Right ventricle myocardium superior (tissue), 1 donor: ENCODE data around the gene HBZ. TPM values are rescaled to one million over a fixed set of nuclear protein-coding genes. Genes with fewer than 3 reads are reported as not detected.
"Not testable (repeated sequence)": the region's sequence is repeated elsewhere in the genome, so short reads cannot be mapped to it uniquely, and the experiment has no call there.

Experiments used
- ATAC-seq: fragments of 200-7000 bp; cut with Tn5 transposase; one replicate; pipeline ENCODE4 v1.9.1; 2020; ENCODE audit warnings: mild to moderate bottlenecking; ENCODE audit not compliant: poor library complexity
- DNase-seq: peaks from one replicate; pipeline ENCODE4 v3.0.0-alpha.2; 2020
- intact Hi-C: fragments of 100-400 bp; cut with DNase I; formaldehyde crosslinking; loops from one replicate; pipeline ENCODE4 v1.11.2; 2022
- total RNA-seq: library from RNA; stranded (reverse); fragmentation: NEBNext Ultra II Directional; extraction: Animal tissue kit (Norgen Biotek cat#: 25700); gene quantifications from one replicate; pipeline ENCODE4 v1.2.1, GENCODE V29; 2021
- donor health status: DM: no; HTN: yes; CAD: no; lungs with severe emphysema.

HBZ gene
- total RNA-seq, 1 donor from 2014 or later = not detected

DNA sequence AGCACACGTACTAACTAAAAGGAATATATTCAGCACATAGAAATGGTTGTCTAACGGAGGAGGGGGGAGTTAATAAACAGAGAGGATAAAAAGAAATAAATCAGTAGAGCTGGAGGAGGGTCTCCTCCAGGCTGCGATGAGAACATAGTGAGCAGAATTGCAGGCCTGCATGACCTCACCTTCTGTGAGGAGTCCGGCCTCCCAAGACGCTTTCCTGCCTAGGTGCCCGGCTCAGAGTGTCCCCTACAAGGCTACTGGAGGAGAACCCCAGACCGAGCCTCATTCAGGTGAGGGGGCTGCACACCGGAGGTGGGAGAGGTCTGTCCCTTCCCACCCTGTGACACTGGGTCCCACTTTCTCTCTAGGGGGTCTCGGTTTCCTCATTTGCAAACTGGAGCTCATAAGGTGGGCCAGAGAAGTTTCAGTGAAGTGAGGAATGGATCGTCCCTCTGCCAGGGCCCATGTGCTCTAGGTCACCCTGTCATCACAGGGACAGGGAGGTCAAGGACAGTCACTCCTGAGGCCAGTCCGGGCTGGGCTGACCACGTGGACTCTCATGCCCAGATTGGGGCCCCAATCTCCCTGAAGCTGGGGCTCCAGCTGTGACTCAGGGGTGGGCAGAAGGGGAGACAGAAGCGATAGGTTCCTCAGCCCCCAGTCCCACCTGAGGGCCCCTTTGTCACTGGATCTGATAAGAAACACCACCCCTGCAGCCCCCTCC, 10.0 kb downstream of the HBZ start:
- intact Hi-C loops = no loop called here
- DNase-seq (peak; percentile 21), ATAC-seq (no peak)

DNA sequence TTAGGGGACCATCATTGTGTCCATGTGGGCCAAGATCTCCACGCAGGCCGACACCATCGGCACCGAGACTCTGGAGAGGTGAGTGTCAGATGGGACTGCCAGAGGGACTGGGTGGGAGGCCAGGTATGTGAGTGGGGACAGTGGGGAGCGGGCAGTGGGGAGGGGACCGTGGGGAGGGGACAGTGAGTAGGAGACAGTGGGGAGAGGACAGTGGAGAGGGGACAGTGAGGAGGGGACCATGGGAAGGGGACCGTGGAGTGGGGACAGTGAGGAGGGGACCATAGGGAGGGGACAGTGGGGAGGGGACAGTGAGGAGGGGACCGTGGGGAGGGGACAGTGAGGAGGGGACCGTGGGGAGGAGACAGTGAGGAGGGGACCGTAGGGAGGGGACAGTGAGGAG, 10.7 kb downstream of the HBZ start:
- ATAC-seq, intact Hi-C loops, DNase-seq: not testable (repeated sequence)

DNA sequence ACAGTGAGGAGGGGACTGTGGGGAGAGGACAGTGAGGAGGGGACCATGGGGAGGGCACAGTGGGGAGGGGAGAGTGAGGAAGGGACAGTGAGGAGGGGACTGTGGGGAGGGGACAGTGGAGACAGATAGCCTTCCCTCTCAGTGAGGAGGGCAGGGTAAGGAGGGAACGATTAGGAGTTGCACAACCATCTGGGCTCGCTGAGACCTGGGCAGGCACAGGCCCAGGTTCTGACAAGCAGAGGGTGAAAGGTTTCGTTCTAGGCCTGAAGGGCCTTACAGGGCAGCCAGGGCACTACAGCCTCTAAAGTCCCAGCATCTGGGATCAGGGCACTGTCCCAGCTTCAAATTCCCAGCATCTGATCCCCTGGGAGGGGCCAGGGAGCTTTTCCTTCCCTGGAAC, 11.3 kb downstream of the HBZ start:
- DNase-seq, intact Hi-C loops: not testable (repeated sequence)
- ATAC-seq = peak; percentile 45

DNA sequence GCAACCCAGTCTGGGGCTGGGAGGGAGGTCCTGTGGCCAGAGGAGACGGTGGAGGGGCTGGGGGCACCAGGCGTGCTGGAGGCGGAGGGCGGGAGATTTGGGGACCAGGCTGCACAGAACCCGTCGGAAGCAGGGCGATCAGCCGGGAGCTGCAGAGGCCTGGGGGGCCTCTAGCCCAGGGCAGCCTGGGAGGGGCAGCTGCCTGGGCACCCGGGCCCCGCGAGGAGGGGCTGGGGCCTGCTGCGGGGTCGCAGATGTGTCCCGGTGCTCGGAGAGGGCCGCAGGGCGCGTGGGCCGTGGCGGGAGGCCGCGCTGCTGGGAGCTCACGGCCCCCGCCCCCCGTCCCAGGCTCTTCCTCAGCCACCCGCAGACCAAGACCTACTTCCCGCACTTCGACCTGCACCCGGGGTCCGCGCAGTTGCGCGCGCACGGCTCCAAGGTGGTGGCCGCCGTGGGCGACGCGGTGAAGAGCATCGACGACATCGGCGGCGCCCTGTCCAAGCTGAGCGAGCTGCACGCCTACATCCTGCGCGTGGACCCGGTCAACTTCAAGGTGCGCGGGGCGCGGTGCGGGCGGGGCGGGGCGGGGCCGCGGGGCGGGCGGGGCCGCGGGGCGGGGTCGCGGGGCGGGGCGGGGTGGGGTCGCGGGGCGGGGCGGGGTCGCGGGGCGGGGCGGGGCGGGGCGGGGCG, 11.8 kb downstream of the HBZ start:
- peak; percentile 46 for ATAC-seq

DNA sequence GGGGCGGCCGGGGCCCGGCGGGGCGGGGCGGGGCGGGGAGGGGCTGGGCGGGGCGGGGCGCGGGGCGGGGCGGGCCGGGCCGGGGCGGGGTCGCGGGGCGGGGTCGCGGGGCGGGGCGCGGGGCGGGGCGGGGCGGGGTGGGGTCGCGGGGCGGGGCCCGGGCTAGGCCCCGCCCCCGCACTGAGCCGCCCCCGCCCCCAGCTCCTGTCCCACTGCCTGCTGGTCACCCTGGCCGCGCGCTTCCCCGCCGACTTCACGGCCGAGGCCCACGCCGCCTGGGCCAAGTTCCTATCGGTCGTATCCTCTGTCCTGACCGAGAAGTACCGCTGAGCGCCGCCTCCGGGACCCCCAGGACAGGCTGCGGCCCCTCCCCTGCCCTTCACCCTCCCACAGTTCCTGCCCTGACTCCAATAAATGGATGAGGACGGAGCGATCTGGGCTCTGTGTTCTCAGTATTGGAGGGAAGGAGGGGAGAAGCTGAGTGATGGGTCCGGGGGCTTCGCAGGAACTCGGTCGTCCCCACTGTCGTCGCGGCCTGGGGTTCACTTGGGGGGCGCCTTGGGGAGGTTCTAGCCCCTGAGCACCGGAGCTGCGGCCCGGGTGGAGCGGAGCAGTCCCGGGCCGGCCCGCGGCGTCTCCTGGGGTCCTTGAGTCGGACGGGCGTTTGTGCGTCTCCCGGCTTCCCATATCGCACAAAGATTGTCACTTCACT, 12.5 kb downstream of the HBZ start:
- ATAC-seq = no peak
- DNase-seq = peak; percentile 34
- intact Hi-C loops = no loop called here

More for the DNA sequence above, 11.8 kb downstream of the HBZ start:
- intact Hi-C loops, DNase-seq: not testable (repeated sequence)

DNA sequence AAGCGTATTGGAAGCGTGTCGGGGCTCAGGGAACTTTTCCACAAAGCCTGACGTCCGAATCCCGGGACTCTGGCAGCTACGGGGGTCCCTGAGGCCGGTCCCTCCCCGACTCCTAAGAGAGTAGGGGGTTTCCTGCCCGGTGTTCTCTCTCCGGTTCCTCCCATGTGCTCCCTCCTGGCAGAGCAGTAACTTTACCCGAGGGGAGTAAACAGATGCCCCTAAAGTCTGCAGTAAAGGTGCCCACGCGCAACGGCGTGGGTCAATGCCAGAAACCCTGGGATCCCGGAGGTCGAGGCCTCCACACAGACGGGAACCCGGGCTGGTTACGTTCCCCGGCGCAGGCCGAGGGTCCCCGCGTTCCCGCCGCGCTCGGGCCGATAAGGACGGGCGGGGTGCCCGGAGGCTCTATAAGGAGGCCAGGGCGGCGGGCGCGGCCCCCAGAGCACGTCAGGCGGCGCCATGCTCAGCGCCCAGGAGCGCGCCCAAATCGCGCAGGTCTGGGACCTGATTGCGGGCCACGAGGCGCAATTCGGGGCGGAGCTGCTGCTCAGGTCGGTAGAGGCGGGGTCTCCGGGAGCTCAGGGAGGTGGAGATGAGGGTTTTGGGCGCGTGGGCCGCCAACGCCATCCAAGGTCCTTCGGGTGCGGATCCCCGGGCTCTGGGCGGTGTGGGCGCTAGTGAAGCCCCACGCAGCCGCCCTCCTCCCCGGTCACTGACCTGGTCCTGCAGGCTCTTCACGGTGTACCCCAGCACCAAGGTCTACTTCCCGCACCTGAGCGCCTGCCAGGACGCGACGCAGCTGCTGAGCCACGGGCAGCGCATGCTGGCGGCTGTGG, 13.3 kb downstream of the HBZ start, which contains the start of gene HBM:
TSS of gene HBM (plus strand) at position 440 of the 836 bp plus-strand sequence. CDS start at position 460, 20 bp downstream.
- peak; percentile 10 for DNase-seq
- intact Hi-C loops = no loop called here
- ATAC-seq = no peak

DNA sequence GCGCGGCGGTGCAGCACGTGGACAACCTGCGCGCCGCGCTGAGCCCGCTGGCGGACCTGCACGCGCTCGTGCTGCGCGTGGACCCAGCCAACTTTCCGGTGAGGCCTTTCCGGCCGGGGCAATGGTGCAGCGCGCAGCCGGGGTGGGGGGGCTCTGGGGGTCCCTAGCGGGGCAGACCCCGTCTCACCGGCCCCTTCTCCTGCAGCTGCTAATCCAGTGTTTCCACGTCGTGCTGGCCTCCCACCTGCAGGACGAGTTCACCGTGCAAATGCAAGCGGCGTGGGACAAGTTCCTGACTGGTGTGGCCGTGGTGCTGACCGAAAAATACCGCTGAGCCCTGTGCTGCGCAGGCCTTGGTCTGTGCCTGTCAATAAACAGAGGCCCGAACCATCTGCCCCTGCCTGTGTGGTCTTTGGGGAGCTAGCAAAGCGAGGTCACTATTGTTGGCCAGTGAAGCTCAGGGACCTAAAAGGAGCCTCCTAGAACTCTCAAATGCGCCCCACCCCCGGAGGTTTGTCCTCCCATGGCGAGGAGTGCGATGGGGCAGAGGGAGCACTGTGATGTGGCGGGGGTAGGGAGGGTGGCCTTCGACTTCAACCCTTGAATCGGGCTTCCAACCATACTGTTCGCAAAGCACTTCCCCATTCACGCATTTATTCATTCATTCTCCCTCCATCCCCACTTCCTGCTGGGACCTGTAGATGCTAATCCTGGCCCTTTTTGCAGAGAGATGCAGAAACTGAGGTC, 14.1 kb downstream of the HBZ start:
- intact Hi-C loops = no loop called here
- no peak for ATAC-seq
- no peak for DNase-seq

DNA sequence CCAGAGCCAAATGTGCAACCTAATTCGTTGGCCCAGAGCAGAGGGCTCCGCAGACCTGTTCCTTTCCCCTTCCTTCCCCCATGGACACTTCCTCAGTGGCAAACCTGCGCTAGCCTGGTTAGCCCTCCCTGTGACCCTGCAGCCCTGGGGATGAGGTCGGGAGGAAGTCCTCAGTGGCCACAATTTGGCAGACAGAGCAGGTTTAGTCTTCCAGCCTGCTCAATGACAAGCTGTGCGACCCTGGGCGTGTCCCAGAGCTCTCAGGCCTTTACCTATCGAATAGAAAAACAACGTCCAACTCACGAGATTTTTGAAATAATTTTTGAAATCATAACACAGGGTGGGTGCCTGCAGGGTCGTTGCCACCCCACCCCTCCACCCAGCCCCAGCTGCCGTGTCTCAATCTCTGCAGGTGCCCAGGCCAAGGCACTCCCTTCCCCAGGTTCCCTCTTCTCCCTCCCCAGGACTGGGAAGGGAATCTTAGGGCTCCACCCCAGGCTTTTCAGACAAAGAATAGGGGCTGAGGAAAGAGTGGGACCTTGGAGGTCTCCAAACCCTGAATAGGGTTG, 14.8 kb downstream of the HBZ start:
- ATAC-seq (no peak), DNase-seq (no peak)
- intact Hi-C loops = no loop called here

DNA sequence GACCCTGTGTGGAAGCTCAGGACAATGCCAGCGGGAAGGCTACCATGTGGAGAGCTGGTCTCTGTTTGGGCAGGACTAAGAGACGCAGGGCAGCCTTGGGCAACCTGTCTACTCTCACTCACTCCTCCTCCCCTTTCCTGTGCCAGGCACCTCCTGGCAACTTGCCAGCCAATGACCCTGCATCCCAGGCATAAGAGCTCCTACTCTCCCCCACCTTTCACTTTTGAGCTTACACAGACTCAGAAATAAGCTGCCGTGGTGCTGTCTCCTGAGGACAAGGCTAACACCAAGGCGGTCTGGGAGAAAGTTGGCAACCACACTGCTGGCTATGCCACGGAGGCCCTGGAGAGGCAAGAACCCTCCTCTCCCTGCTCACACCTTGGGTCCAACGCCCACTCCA, 16.0 kb downstream of the HBZ start:
- intact Hi-C loops = no loop called here
- ATAC-seq (no peak), DNase-seq (no peak)

DNA sequence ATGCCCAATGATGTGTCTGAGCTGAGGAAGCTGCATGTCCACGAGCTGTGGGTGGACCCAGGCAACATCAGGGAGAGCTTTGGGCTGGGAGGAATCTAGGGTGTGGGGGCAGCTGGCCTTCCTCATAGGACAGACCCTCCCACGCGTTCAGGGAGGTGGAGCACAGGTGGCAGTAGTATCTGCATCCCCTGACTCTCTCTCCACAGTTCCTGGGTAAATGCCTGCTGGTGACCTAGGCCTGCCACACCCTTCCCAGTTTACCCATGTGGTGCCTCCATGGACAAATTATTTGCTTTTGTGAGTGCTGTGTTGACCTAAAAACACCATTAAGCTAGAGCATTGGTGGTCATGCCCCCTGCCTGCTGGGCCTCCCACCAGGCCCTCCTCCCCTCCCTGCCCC, 16.6 kb downstream of the HBZ start:
- ATAC-seq (no peak), DNase-seq (no peak)
- intact Hi-C loops = no loop called here

DNA sequence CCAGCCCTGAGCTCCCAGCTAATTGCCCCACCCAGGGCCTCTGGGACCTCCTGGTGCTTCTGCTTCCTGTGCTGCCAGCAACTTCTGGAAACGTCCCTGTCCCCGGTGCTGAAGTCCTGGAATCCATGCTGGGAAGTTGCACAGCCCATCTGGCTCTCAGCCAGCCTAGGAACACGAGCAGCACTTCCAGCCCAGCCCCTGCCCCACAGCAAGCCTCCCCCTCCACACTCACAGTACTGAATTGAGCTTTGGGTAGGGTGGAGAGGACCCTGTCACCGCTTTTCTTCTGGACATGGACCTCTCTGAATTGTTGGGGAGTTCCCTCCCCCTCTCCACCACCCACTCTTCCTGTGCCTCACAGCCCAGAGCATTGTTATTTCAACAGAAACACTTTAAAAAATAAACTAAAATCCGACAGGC, 17.7 kb downstream of the HBZ start:
- DNase-seq (peak; percentile 57), ATAC-seq (peak; percentile 48)
- intact Hi-C loops = not testable (repeated sequence)

DNA sequence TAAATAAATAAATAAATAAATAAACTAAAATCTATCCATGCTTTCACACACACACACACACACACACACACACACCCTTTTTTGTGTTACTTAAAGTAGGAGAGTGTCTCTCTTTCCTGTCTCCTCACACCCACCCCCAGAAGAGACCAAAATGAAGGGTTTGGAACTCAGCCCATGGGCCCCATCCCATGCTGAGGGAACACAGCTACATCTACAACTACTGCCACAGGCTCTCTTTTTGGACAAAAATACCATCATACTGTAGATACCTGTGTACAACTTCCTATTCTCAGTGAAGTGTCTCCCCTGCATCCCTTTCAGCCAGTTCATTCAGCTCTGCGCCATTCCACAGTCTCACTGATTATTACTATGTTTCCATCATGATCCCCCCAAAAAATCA, 18.3 kb downstream of the HBZ start:
- intact Hi-C loops = no loop called here
- DNase-seq (no peak), ATAC-seq (no peak)

DNA sequence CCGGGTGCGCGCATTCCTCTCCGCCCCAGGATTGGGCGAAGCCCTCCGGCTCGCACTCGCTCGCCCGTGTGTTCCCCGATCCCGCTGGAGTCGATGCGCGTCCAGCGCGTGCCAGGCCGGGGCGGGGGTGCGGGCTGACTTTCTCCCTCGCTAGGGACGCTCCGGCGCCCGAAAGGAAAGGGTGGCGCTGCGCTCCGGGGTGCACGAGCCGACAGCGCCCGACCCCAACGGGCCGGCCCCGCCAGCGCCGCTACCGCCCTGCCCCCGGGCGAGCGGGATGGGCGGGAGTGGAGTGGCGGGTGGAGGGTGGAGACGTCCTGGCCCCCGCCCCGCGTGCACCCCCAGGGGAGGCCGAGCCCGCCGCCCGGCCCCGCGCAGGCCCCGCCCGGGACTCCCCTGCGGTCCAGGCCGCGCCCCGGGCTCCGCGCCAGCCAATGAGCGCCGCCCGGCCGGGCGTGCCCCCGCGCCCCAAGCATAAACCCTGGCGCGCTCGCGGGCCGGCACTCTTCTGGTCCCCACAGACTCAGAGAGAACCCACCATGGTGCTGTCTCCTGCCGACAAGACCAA, 20.0 kb downstream of the HBZ start, which contains the start of gene HBA2:
TSS of gene HBA2 (plus strand) at position 503 of the 568 bp plus-strand sequence. CDS start at position 540, 37 bp downstream.
- ATAC-seq, DNase-seq, intact Hi-C loops: not testable (repeated sequence)

DNA sequence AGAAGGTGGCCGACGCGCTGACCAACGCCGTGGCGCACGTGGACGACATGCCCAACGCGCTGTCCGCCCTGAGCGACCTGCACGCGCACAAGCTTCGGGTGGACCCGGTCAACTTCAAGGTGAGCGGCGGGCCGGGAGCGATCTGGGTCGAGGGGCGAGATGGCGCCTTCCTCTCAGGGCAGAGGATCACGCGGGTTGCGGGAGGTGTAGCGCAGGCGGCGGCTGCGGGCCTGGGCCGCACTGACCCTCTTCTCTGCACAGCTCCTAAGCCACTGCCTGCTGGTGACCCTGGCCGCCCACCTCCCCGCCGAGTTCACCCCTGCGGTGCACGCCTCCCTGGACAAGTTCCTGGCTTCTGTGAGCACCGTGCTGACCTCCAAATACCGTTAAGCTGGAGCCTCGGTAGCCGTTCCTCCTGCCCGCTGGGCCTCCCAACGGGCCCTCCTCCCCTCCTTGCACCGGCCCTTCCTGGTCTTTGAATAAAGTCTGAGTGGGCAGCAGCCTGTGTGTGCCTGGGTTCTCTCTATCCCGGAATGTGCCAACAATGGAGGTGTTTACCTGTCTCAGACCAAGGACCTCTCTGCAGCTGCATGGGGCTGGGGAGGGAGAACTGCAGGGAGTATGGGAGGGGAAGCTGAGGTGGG, 20.9 kb downstream of the HBZ start:
- DNase-seq, ATAC-seq, intact Hi-C loops: not testable (repeated sequence)

DNA sequence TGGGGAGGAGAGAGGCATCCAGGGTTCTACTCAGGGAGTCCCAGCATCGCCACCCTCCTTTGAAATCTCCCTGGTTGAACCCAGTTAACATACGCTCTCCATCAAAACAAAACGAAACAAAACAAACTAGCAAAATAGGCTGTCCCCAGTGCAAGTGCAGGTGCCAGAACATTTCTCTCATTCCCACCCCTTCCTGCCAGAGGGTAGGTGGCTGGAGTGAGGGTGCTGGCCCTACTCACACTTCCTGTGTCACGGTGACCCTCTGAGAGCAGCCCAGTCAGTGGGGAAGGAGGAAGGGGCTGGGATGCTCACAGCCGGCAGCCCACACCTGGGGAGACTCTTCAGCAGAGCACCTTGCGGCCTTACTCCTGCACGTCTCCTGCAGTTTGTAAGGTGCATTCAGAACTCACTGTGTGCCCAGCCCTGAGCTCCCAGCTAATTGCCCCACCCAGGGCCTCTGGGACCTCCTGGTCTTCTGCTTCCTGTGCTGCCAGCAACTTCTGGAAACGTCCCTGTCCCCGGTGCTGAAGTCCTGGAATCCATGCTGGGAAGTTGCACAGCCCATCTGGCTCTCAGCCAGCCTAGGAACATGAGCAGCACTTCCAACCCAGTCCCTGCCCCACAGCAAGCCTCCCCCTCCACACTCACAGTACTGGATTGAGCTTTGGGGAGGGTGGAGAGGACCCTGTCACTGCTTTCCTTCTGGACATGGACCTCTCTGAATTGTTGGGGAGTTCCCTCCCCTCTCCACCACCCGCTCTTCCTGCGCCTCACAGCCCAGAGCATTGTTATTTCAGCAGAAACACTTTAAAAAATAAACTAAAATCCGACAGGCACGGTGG, 21.7 kb downstream of the HBZ start:
- ATAC-seq, intact Hi-C loops, DNase-seq: not testable (repeated sequence)
